HEK293 (cell line): ENCODE measurements around the gene EXTL1.

Experiments
- CTCF ChIA-PET: fragments of 350-600 bp; formaldehyde crosslinking; extraction: SDS; loops from one replicate; lab custom pipeline; 2021; ENCODE audit warnings: antibody characterized with exemption; lab: Yijun Ruan, JAX
- POLR2A ChIA-PET: fragments of 300-600 bp; formaldehyde crosslinking; extraction: SDS; loops from one replicate; lab custom pipeline; 2020; ENCODE audit warnings: antibody characterized with exemption, inconsistent platforms; lab: Yijun Ruan, JAX
- H3K27ac ChIP-seq: fragments of 200-500 bp; sonication (Bioruptor generic); 2 replicates; pipeline ENCODE4 v1.5.1; 2014; ENCODE audit warnings: low read depth, low read length, control low read depth, inconsistent platforms; ENCODE audit errors: extremely low read depth
- H3K36me3 ChIP-seq, 2 experiments: fragments of 200-500 bp in 1 of 2; sonication (Bioruptor generic) in 1 of 2; 1 replicate in 1 of 2; 2 replicates in 1 of 2; pipeline ENCODE4 v1.5.1; 2014 to 2017; ENCODE audit warnings: inconsistent platforms in 2 of 2, low read length in 2 of 2; ENCODE audit not compliant: control insufficient read depth in 2 of 2, insufficient read depth in 1 of 2
- H3K4me1 ChIP-seq: fragments of 200-500 bp; sonication (Bioruptor generic); 2 replicates; pipeline ENCODE4 v1.5.1; 2014; ENCODE audit warnings: mild to moderate bottlenecking, low read length, inconsistent platforms; ENCODE audit not compliant: control insufficient read depth, insufficient read depth
- H3K4me3 ChIP-seq: 2 replicates; pipeline ENCODE4 v1.5.1; 2011; ENCODE audit warnings: low read depth, mild to moderate bottlenecking, control low read depth, low read length, moderate library complexity
- H3K9me3 ChIP-seq: fragments of 200-500 bp; sonication (Bioruptor generic); 2 replicates; pipeline ENCODE4 v1.5.1; 2014; ENCODE audit warnings: low read depth, low read length, inconsistent platforms; ENCODE audit not compliant: control insufficient read depth, insufficient read depth
- TRIM28 ChIP-seq: IDR thresholded peaks from 2 replicates; pipeline ENCODE4 v1.6.1; 2011; ENCODE audit warnings: low read length, control low read depth, borderline replicate concordance
- ZIC2 ChIP-seq: fragments of 450-650 bp; formaldehyde crosslinking; IDR thresholded peaks from 2 replicates; pipeline ENCODE4 v1.5.1; 2016; ENCODE audit warnings: missing biosample characterization, missing genetic modification characterization
- ZNF114 ChIP-seq: fragments of 450-650 bp; formaldehyde crosslinking; IDR thresholded peaks from 2 replicates; pipeline ENCODE4 v1.5.0; 2017; ENCODE audit warnings: missing biosample characterization, missing genetic modification characterization
- ZNF133 ChIP-seq: fragments of 450-650 bp; formaldehyde crosslinking; IDR thresholded peaks from 2 replicates; pipeline ENCODE4 v1.5.1; 2016; ENCODE audit warnings: missing biosample characterization, missing genetic modification characterization
- ZNF37A ChIP-seq: fragments of 450-650 bp; IDR thresholded peaks from 2 replicates; pipeline ENCODE4 v1.5.1; 2018; ENCODE audit warnings: missing biosample characterization, missing genetic modification characterization
- ZNF501 ChIP-seq: fragments of 450-650 bp; formaldehyde crosslinking; IDR thresholded peaks from 2 replicates; pipeline ENCODE4 v1.5.1; 2016; ENCODE audit warnings: missing biosample characterization, missing genetic modification characterization
- ZNF555 ChIP-seq: fragments of 450-650 bp; formaldehyde crosslinking; conservative IDR thresholded peaks from 2 replicates; pipeline ENCODE4 v1.5.1; 2017; ENCODE audit warnings: missing biosample characterization, mild to moderate bottlenecking, missing genetic modification characterization, inconsistent platforms
- ZNF571 ChIP-seq: fragments of 450-650 bp; formaldehyde crosslinking; IDR thresholded peaks from 2 replicates; pipeline ENCODE4 v1.5.0; 2017; ENCODE audit warnings: missing biosample characterization, missing genetic modification characterization
- ZNF580 ChIP-seq: fragments of 450-650 bp; formaldehyde crosslinking; IDR thresholded peaks from 2 replicates; pipeline ENCODE4 v1.5.1; 2016; ENCODE audit warnings: missing biosample characterization, missing genetic modification characterization
- ZNF777 ChIP-seq: fragments of 450-650 bp; formaldehyde crosslinking; IDR thresholded peaks from 2 replicates; pipeline ENCODE4 v1.5.1; 2017; ENCODE audit warnings: missing biosample characterization, missing genetic modification characterization, borderline replicate concordance
- ZSCAN5A ChIP-seq: fragments of 450-650 bp; formaldehyde crosslinking; IDR thresholded peaks from 2 replicates; pipeline ENCODE4 v1.5.1; 2016; ENCODE audit warnings: missing biosample characterization, missing genetic modification characterization
- ZXDB ChIP-seq: fragments of 450-650 bp; formaldehyde crosslinking; IDR thresholded peaks from 2 replicates; pipeline ENCODE4 v1.5.1; 2016; ENCODE audit warnings: missing biosample characterization, missing genetic modification characterization
- TF ChIP-seq, protein P1 (sequence below): fragments of 450-650 bp; formaldehyde crosslinking; IDR thresholded peaks from 2 replicates; pipeline ENCODE4 v1.5.1; 2016; ENCODE audit warnings: missing biosample characterization, missing genetic modification characterization
- TF ChIP-seq, protein P2 (sequence below): fragments of 450-650 bp; formaldehyde crosslinking; IDR thresholded peaks from 2 replicates; pipeline ENCODE4 v1.5.1; 2016; ENCODE audit warnings: missing biosample characterization, missing genetic modification characterization
- TF ChIP-seq, protein P3 (sequence below): fragments of 450-650 bp; formaldehyde crosslinking; IDR thresholded peaks from 2 replicates; pipeline ENCODE4 v1.5.1; 2016; ENCODE audit warnings: missing biosample characterization, missing genetic modification characterization

The EXTL1 gene

GRCh38 chr1:25987951-25988350, 33.6 kb upstream of the EXTL1 start (continued):
- TF ChIP-seq ZSCAN5A = no peak
- TF ChIP-seq ZNF37A (tag by site-specific recombination) = no peak
- no peak for TF ChIP-seq ZNF571 (tag by site-specific recombination)
- no peak for TF ChIP-seq ZXDB (tag by site-specific recombination)
- TF ChIP-seq ZNF580 (tag by site-specific recombination) = no peak
- no peak for TF ChIP-seq ZNF114 (tag by site-specific recombination)
- no peak for TF ChIP-seq TRIM28
- no peak for TF ChIP-seq ZNF777
- TF ChIP-seq, all 188 proteins: peak for 0

- POLR2A ChIA-PET = interaction anchor here (2.6 kb wide), 1 partner anchor 8 kb away, joined by 8 read pairs; the partner anchor contains the start of gene PAFAH2
- TF ChIP-seq ZIC2 (tag by site-specific recombination) (peak; percentile 18; the same call in 1 of the 2 replicates), ZNF133 (no peak), ZNF555 (tag by site-specific recombination) (no peak), ZNF501 (no peak), TRIM28 (no peak)
- TF ChIP-seq, protein P1, sequence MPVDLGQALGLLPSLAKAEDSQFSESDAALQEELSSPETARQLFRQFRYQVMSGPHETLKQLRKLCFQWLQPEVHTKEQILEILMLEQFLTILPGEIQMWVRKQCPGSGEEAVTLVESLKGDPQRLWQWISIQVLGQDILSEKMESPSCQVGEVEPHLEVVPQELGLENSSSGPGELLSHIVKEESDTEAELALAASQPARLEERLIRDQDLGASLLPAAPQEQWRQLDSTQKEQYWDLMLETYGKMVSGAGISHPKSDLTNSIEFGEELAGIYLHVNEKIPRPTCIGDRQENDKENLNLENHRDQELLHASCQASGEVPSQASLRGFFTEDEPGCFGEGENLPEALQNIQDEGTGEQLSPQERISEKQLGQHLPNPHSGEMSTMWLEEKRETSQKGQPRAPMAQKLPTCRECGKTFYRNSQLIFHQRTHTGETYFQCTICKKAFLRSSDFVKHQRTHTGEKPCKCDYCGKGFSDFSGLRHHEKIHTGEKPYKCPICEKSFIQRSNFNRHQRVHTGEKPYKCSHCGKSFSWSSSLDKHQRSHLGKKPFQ (tag by site-specific recombination) = no peak
- TF ChIP-seq, protein P2, sequence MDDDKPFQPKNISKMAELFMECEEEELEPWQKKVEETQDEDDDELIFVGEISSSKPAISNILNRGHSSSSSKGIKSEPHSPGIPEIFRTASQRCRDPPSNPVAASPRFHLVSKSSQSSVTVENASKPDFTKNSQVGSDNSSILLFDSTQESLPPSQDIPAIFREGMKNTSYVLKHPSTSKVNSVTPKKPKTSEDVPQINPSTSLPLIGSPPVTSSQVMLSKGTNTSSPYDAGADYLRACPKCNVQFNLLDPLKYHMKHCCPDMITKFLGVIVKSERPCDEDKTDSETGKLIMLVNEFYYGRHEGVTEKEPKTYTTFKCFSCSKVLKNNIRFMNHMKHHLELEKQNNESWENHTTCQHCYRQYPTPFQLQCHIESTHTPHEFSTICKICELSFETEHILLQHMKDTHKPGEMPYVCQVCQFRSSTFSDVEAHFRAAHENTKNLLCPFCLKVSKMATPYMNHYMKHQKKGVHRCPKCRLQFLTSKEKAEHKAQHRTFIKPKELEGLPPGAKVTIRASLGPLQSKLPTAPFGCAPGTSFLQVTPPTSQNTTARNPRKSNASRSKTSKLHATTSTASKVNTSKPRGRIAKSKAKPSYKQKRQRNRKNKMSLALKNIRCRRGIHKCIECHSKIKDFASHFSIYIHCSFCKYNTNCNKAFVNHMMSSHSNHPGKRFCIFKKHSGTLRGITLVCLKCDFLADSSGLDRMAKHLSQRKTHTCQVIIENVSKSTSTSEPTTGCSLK (tag by site-specific recombination) = no peak
- TF ChIP-seq, protein P3, sequence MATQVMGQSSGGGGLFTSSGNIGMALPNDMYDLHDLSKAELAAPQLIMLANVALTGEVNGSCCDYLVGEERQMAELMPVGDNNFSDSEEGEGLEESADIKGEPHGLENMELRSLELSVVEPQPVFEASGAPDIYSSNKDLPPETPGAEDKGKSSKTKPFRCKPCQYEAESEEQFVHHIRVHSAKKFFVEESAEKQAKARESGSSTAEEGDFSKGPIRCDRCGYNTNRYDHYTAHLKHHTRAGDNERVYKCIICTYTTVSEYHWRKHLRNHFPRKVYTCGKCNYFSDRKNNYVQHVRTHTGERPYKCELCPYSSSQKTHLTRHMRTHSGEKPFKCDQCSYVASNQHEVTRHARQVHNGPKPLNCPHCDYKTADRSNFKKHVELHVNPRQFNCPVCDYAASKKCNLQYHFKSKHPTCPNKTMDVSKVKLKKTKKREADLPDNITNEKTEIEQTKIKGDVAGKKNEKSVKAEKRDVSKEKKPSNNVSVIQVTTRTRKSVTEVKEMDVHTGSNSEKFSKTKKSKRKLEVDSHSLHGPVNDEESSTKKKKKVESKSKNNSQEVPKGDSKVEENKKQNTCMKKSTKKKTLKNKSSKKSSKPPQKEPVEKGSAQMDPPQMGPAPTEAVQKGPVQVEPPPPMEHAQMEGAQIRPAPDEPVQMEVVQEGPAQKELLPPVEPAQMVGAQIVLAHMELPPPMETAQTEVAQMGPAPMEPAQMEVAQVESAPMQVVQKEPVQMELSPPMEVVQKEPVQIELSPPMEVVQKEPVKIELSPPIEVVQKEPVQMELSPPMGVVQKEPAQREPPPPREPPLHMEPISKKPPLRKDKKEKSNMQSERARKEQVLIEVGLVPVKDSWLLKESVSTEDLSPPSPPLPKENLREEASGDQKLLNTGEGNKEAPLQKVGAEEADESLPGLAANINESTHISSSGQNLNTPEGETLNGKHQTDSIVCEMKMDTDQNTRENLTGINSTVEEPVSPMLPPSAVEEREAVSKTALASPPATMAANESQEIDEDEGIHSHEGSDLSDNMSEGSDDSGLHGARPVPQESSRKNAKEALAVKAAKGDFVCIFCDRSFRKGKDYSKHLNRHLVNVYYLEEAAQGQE = no peak
- H3K9me3 ChIP-seq = no peaks in the 10 kb centered on the region
- H3K36me3 ChIP-seq = peaks cover 0 to 27% of the 10 kb centered on the region in 2 experiments; a peak in 2 of 3 replicates
- CTCF ChIA-PET = interaction anchor here (1.0 to 3.7 kb wide), 2 partner anchors 8 to 23 kb away, joined by 3 to 12 read pairs; partner anchors contain the start of gene PAFAH2
- H3K4me1 ChIP-seq = no peaks in the 10 kb centered on the region
- H3K27ac ChIP-seq = no peak overlapping the region
- no peak overlapping the region for H3K4me3 ChIP-seq
These were observed 31.9 kb upstream of the EXTL1 start for GRCh38 chr1:25989440-25990234.
